HG02938 (cell line): Measurements from ENCODE around the gene MVP.
A peak's percentile ranks its signal among the peaks of the same experiment; 100 is the strongest.
"Not testable (repeated sequence)": the region's sequence is repeated elsewhere in the genome, so short reads cannot be mapped to it uniquely, and the experiment has no call there.

Source experiments
- ATAC-seq: cut with Tn5 transposase; IDR thresholded peaks from one replicate; pipeline ENCODE4 v1.9.1; 2021; ENCODE audit warnings: mild to moderate bottlenecking, moderate library complexity; ENCODE audit not compliant: unreplicated experiment

Gene MVP

GRCh38 chr16:29820271-29820701 is at the start of gene MVP:
Gene MVP, plus strand, starts transcription at chr16:29820462. Its CDS starts 10,088 bp downstream, at chr16:29830550.
- ATAC-seq, result no peak

GRCh38 chr16:29772330-29772729 is 47.9 kb upstream of the MVP start:
- not testable (repeated sequence) for ATAC-seq

- no peak for ATAC-seq
Observed at GRCh38 chr16:29774730-29775129, 45.5 kb upstream of the MVP start.

DNA sequence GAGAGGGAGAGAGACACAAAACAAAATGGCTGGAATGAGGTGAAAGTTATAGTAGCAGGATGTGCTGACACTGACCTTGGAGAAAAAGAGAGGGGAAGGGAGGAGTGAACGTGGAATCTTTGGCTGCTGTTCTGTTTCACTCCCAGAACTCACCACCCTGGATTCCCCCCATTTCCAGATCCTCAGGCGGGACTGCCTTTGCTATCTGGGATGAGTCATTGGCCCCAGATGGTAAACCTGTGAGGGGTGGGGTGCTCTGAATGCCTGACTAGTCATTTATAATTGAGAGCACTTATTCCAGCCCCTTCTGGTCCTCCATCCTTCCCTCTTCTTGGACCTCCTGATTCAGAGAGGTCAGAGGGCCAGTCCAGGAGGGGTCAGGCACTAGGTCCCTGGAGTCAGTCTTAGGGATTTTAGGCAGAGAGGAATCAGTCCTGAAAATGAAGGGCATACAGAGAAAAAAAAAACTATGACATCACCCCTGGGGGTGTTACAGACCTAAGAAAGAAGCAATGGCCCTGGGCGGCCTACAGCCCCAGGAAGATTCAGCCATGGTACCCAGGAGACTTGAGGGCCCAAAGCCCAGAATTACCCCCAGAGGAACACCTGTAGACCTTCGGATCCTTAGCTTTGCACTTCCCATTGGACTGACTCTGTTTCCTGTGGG is 44.4 kb upstream of the MVP start:
- no peak for ATAC-seq

GRCh38 chr16:29777576-29778350 is 42.5 kb upstream of the MVP start, which contains the start of gene ZG16:
Gene ZG16, plus strand, starts transcription at chr16:29778256. Its CDS starts 1,011 bp downstream, at chr16:29779267.
- ATAC-seq, result no peak

GRCh38 chr16:29779474-29779873 is 40.8 kb upstream of the MVP start:
- ATAC-seq, result no peak

- ATAC-seq, result not testable (repeated sequence)
Observed at GRCh38 chr16:29783094-29783953, 36.9 kb upstream of the MVP start.

DNA sequence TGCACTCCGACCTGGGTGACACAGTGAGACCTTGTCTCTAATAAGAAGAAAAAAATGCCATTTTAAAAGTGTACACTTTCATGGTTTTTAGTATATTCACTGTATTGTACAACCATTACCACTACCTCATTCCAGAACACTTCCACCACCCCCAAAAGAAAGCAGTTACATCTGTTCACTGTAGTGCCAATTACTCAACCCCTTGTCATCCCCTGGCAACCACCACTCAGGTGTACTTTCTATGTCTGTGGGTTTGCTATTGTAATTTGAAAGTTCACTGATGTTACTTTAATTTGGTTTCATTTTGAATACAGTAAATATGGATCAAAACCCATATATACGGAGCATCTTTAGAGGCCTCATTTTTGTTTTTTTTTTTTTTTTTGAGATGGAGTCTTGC is 36.1 kb upstream of the MVP start:
- no peak for ATAC-seq

GRCh38 chr16:29784901-29785500 is 35.3 kb upstream of the MVP start:
- no peak for ATAC-seq

DNA sequence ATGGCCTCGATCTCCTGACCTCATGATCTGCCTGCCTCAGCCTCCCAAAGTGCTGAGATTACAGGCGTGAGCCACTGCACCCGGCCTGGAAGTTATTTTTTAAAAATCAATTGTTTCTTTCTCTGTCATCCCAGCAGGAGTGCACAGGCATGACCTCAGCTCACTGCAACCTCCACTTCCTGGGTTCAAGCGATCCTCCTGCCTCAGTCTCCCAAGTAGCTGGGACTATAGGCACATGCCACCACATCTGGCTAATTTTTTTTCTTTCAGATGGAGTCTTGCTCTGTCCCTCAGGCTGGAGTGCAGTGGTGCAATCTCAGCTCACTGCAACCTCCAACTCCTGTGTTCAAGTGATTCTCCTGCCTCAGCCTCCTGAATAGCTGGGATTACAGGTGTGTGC is 33.1 kb upstream of the MVP start:
- ATAC-seq, result not testable (repeated sequence)

- no peak for ATAC-seq
Observed at GRCh38 chr16:29789775-29790182, 30.5 kb upstream of the MVP start.

- peak; percentile 88 for ATAC-seq
Observed at GRCh38 chr16:29790183-29790948, 29.9 kb upstream of the MVP start, which contains the start of gene KIF22. Gene KIF22, plus strand, starts transcription at chr16:29790751. Its CDS starts 9 bp downstream, at chr16:29790760.

DNA sequence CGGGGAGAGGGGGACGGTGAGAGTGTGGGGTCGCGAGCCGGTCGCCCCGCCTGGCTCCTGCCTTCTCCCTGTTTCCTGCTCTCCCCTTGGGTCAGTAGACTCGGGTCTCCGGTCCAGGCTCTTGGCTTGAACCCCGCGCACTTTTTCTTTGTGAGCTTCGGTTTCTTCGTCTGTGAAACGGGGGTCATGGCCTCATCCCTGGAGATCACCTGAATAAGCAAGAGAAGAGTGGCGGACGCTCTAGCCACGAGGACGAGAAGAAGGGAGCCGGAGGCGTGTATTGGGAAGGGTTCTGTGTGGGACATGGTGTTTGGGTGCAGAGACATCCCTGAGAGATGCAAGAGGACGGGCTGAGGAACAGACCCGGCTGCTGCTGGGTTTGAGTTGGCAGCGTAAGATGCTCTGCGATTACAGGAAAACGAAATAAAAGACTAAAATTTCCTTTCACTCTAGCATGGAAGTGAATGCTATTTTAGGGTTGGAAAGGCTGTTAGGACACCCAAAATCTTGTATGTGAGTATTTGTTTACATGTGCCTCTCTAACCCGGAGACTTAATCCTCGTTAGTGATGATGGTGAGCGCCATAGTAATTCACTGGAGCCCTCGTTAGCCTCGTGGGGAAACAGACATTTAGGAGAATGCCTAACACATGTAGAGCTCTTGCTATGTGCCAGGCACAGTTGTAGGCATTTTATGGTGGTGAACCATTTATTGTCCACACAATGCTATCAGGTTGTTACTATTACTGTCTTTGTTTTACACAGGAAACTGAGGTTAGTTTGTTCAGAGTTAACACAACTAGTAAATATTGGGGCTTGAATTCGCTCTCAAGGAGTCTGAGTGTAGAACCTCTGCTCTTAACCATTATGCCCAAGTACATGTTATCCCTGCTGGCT is 29.1 kb upstream of the MVP start:
- no peak for ATAC-seq

DNA sequence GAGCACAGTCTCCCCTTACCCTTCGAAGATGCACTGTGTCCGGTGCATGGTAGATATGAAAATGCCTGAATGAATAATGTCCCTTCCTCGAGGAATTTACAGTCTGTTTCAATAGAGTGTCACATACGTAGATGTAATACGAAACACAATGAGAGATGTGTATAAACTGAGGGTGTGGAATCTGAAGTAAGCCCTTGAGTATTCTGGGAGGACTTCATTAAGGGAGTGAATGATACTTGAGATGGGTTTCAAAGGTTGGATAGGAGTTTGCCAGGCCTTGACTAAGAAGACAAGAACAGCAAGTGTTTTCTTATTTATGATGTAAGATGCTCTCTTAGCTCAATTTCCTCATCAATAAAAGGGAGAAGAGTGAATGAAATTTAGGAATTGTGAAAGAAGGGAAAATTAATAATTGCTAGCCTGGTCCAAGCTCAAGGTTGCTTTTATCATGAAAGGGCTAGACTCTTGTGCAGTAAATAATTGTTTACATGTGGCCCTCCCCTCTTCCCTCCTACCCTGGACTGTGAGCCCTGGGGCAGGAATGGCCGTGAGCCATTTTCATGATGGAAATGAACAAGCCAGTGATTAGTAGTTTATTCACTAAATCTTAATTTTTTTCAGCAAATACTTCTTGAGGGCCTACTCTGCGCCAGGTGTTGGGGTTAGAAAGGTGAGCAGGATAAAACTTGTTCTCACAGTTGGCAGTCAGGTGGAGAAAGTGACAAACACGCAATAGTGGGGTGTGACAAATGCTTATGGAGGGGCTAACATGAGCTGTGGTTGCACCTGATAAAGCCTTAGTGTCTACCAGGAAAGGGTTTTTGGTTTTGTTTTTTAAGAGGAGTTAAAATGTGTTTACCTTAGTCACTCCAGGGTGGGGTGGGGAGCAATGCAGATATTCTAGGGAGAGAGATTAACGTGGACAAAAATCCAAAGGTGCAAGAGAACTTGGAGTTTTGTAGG is 28.1 kb upstream of the MVP start:
- ATAC-seq, result no peak

- ATAC-seq, result not testable (repeated sequence)
Observed at GRCh38 chr16:29793153-29793552, 27.1 kb upstream of the MVP start.

GRCh38 chr16:29794231-29794710 is 26.0 kb upstream of the MVP start:
- ATAC-seq, result no peak

DNA sequence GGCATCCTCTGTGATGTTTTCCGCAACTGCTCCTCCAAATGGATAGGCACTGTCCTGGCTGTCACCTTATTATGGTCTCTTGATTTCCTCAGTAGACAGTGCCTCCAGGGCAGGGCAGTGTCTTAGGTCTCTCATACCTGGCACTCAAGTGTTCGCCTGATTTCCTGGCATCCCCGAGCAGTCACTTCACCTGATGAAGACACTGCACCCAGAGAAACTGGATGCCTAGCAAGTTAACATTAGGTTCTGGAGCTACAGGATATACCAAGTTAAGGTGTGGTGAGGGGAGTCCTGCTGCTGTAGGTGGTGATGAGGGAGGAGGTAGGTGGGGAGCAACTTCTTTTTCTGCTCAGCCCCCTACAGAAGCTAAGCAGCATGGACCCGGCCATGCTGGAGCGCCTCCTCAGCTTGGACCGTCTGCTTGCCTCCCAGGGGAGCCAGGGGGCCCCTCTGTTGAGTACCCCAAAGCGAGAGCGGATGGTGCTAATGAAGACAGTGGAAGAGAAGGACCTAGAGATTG is 17.8 kb upstream of the MVP start:
- no peak for ATAC-seq
